HUES64 (cell line): ENCODE measurements around the gene GGT5.
"Not testable (repeated sequence)": the region's sequence is repeated elsewhere in the genome, so short reads cannot be mapped to it uniquely, and the experiment has no call there.

Source experiments
- H3K27ac ChIP-seq: 2 replicates; pipeline ENCODE4 v1.7.0; 2013; ENCODE audit warnings: low read depth, low read length, inconsistent platforms
- H3K27me3 ChIP-seq: 2 replicates; pipeline ENCODE4 v1.6.1; 2013; ENCODE audit warnings: mild to moderate bottlenecking, low read length; ENCODE audit not compliant: insufficient read depth
- H3K36me3 ChIP-seq: 2 replicates; pipeline ENCODE4 v1.6.1; 2013; ENCODE audit warnings: mild to moderate bottlenecking, low read length; ENCODE audit not compliant: insufficient read depth
- H3K4me1 ChIP-seq: 2 replicates; pipeline ENCODE4 v1.6.1; 2013; ENCODE audit warnings: mild to moderate bottlenecking, low read length, moderate library complexity; ENCODE audit not compliant: insufficient read depth
- H3K4me3 ChIP-seq: 2 replicates; pipeline ENCODE4 v1.5.1; 2013; ENCODE audit warnings: mild to moderate bottlenecking, low read length, moderate library complexity
- H3K9ac ChIP-seq: 2 replicates; pipeline ENCODE4 v1.6.1; 2013; ENCODE audit warnings: mild to moderate bottlenecking, low read depth, low read length
- H3K9me3 ChIP-seq: 2 replicates; pipeline ENCODE4 v1.6.1; 2013; ENCODE audit warnings: low read depth, low read length; ENCODE audit not compliant: insufficient read depth
- WGBS: fragments of 150-250, 120-280 bp; methylation state at CpG from one replicate; pipeline ENCODE4 v1.1.7; 2013; ENCODE audit warnings: missing lambda C conversion rate; 5-methylcytosine and 5-hydroxymethylcytosine counted together

Gene GGT5

GRCh38 chr22:24185501-24186351 lies 59.2 kb downstream of the GGT5 start:
- no peaks in the 10 kb centered on the region for H3K27me3 ChIP-seq
- no peak overlapping the region for H3K27ac ChIP-seq
- WGBS, result 95% methylated on average over 51 of the region's 51 CpGs
- no peak overlapping the region for H3K4me3 ChIP-seq
- H3K9ac ChIP-seq, result no peak overlapping the region
- no peaks in the 10 kb centered on the region for H3K9me3 ChIP-seq
- 0 out of 2 replicates have a peak, but pooled peaks cover 4% of the 10 kb centered on the region for H3K4me1 ChIP-seq
- no peaks in the 10 kb centered on the region for H3K36me3 ChIP-seq

GRCh38 chr22:24185001-24185500 lies 59.8 kb downstream of the GGT5 start:
- H3K9ac ChIP-seq, result no peak overlapping the region
- no peaks in the 10 kb centered on the region for H3K36me3 ChIP-seq
- WGBS, result 92% methylated on average over 16 of the region's 16 CpGs
- H3K27me3 ChIP-seq, result no peaks in the 10 kb centered on the region
- no peak overlapping the region for H3K27ac ChIP-seq
- 0 out of 2 replicates have a peak, but pooled peaks cover 4% of the 10 kb centered on the region for H3K4me1 ChIP-seq
- no peaks in the 10 kb centered on the region for H3K9me3 ChIP-seq
- no peak overlapping the region for H3K4me3 ChIP-seq

- Histone ChIP-seq H3K27ac (no peak overlapping the region), H3K4me3 (no peak overlapping the region), H3K4me1 (0 out of 2 replicates have a peak, but pooled peaks cover 4% of the 10 kb centered on the region), H3K9me3 (no peaks in the 10 kb centered on the region), H3K9ac (no peak overlapping the region), H3K27me3 (no peaks in the 10 kb centered on the region), H3K36me3 (no peaks in the 10 kb centered on the region)
- 92% methylated on average over 16 of the region's 16 CpGs for WGBS
Observed at GRCh38 chr22:24184057-24184798, 60.7 kb downstream of the GGT5 start.

- no peak overlapping the region for H3K9ac ChIP-seq
- WGBS, result 94% methylated on average over 24 of the region's 24 CpGs
Observed at GRCh38 chr22:24183321-24184031, 61.4 kb downstream of the GGT5 start.

GRCh38 chr22:24182900-24183246 lies 62.0 kb downstream of the GGT5 start:
- H3K36me3 ChIP-seq, H3K9ac ChIP-seq, H3K27ac ChIP-seq, H3K27me3 ChIP-seq, H3K4me3 ChIP-seq, H3K9me3 ChIP-seq, H3K4me1 ChIP-seq: not testable (repeated sequence)
- 95% methylated on average over 11 of the region's 11 CpGs for WGBS

More at GRCh38 chr22:24183321-24184031, 61.4 kb downstream of the GGT5 start:
- Histone ChIP-seq H3K4me1 (0 out of 2 replicates have a peak, but pooled peaks cover 4% of the 10 kb centered on the region), H3K27ac (no peak overlapping the region), H3K9me3 (no peaks in the 10 kb centered on the region), H3K36me3 (no peaks in the 10 kb centered on the region), H3K4me3 (no peak overlapping the region), H3K27me3 (no peaks in the 10 kb centered on the region)

GRCh38 chr22:24181996-24182899 lies 62.6 kb downstream of the GGT5 start:
- H3K27ac ChIP-seq, result no peak overlapping the region
- no peak overlapping the region for H3K9ac ChIP-seq
- H3K4me1 ChIP-seq, result 0 out of 2 replicates have a peak, but pooled peaks cover 4% of the 10 kb centered on the region
- WGBS, result 77% methylated on average over 20 of the region's 20 CpGs
- no peaks in the 10 kb centered on the region for H3K9me3 ChIP-seq
- H3K4me3 ChIP-seq, result no peak overlapping the region
- no peaks in the 10 kb centered on the region for H3K27me3 ChIP-seq
- H3K36me3 ChIP-seq, result peaks cover 3% of the 10 kb centered on the region; the same call in 1 of the 2 replicates

- Histone ChIP-seq H3K9me3 (no peaks in the 10 kb centered on the region), H3K4me3 (no peak within 1 kb of the TSS)
Observed at GRCh38 chr22:24181088-24181995, 63.5 kb downstream of the GGT5 start, which contains the start of gene SUSD2. TSS of gene SUSD2 (plus strand) at chr22:24181487. CDS start at chr22:24181520, 33 bp downstream.

GRCh38 chr22:24180316-24181087 lies 64.4 kb downstream of the GGT5 start:
- Histone ChIP-seq H3K36me3 (peaks cover 3% of the 10 kb centered on the region; the same call in 1 of the 2 replicates), H3K9ac (no peak overlapping the region), H3K4me3 (no peak overlapping the region), H3K9me3 (no peaks in the 10 kb centered on the region), H3K27ac (no peak overlapping the region), H3K27me3 (no peaks in the 10 kb centered on the region), H3K4me1 (0 out of 2 replicates have a peak, but pooled peaks cover 4% of the 10 kb centered on the region)
- WGBS, result 89% methylated on average over 16 of the region's 16 CpGs

More at GRCh38 chr22:24181088-24181995, 63.5 kb downstream of the GGT5 start, which contains the start of gene SUSD2:
- Histone ChIP-seq H3K4me1 (0 out of 2 replicates have a peak, but pooled peaks cover 4% of the 10 kb centered on the region), H3K9ac (no peak within 1 kb of the TSS), H3K27ac (no peak within 1 kb of the TSS), H3K27me3 (no peaks in the 10 kb centered on the region), H3K36me3 (peaks cover 3% of the 10 kb centered on the region; the same call in 1 of the 2 replicates)
- 38% methylated on average over 33 of the region's 35 CpGs for WGBS
